ENCODE measurements around the gene ROBO1.

DNA sequence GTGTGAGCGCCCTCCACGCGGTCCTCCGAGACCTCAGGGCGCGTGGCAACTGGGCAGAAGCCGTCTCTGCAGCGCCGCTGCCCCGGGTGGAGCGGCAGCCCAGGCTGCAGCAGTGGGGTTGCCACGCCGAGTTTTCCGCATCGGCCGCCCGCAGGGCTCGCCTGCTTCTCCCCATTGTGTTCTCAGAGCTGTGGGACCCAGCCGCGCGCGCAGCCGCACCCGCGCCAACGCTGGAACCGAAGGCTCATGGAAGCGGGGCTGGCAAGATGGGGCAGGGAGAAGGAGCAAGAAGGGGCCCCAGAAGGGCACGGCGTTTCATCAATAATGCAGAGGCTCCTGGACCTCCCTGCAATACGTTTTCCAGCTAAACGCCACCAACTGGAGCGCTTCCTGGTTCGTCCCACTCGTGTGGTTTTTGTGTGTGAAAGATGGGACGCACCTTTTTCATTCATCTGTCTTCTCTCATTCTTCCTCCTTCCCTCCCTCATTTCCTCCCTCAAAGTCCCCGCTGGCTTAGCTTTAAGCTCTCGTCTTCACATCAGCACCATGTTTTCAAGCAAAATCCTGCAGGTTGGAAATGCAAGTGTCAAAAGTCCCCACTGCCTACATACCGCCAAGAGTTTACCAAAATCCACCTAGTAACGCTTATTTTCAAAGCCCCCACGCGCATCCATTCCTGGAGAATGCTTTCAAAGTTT lies 1.2 kb downstream of the ROBO1 start:
- TF ChIP-seq, protein P1, sequence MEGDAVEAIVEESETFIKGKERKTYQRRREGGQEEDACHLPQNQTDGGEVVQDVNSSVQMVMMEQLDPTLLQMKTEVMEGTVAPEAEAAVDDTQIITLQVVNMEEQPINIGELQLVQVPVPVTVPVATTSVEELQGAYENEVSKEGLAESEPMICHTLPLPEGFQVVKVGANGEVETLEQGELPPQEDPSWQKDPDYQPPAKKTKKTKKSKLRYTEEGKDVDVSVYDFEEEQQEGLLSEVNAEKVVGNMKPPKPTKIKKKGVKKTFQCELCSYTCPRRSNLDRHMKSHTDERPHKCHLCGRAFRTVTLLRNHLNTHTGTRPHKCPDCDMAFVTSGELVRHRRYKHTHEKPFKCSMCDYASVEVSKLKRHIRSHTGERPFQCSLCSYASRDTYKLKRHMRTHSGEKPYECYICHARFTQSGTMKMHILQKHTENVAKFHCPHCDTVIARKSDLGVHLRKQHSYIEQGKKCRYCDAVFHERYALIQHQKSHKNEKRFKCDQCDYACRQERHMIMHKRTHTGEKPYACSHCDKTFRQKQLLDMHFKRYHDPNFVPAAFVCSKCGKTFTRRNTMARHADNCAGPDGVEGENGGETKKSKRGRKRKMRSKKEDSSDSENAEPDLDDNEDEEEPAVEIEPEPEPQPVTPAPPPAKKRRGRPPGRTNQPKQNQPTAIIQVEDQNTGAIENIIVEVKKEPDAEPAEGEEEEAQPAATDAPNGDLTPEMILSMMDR (IDR thresholded peaks at IDR 0.05; ENCODE audit: insufficient read depth, low read length, poor library complexity, severe bottlenecking) = no peak
- no peak for TF ChIP-seq EZH2phosphoT487 (conservative IDR thresholded peaks at IDR 0.05; ENCODE audit: low read length)
